ENCODE measurements around the gene LCK. TPM values are rescaled to one million over a fixed set of nuclear protein-coding genes. Genes with fewer than 3 reads are reported as not detected.

Gene LCK
- total RNA-seq, 4 donors from 2014 or later, result 0.47 to 3.5 (median 1.2) TPM

DNA sequence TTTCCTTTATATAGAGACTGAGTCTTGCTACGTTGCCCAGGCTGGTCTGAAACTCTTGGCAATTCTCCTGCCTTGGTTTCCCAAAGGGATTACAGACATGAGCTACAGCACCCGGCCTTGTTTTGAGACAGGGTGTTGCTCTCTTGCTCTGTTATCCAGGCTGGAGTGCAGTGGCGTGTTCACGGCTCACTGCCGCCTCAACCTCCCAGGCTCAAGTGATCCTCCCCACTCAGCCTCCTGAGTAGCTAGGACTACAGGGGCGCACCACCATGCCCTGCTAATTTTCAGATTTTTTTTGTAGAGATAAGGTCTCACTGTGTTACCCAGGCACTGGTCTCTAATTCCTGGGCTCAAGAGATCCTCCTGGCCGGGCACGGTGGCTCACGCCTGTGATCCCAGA, 14.8 kb downstream of the LCK start:
- no peak for ATAC-seq
- Histone ChIP-seq H3K27ac (no peak overlapping the region), H3K36me3 (no peaks in the 10 kb centered on the region), H3K4me3 (no peak overlapping the region), H3K27me3 (no peaks in the 10 kb centered on the region), H3K4me1 (no peaks in the 10 kb centered on the region), H3K9me3 (no peaks in the 10 kb centered on the region)
- WGBS, 2 donors (ENCODE audit: low coverage in 1 of 2), result 95% methylated on average over 5 of the region's 9 CpGs; no CpG with 5 or more reads in 1 of the 2 donors
- TF ChIP-seq POLR2A (IDR thresholded peaks at IDR 0.05), result no peak
- TF ChIP-seq CTCF (IDR thresholded peaks at IDR 0.05), result no peak
- TF ChIP-seq EP300 (IDR thresholded peaks at IDR 0.05), result no peak
- TF ChIP-seq POLR2AphosphoS5 (IDR thresholded peaks at IDR 0.05), result no peak

DNA sequence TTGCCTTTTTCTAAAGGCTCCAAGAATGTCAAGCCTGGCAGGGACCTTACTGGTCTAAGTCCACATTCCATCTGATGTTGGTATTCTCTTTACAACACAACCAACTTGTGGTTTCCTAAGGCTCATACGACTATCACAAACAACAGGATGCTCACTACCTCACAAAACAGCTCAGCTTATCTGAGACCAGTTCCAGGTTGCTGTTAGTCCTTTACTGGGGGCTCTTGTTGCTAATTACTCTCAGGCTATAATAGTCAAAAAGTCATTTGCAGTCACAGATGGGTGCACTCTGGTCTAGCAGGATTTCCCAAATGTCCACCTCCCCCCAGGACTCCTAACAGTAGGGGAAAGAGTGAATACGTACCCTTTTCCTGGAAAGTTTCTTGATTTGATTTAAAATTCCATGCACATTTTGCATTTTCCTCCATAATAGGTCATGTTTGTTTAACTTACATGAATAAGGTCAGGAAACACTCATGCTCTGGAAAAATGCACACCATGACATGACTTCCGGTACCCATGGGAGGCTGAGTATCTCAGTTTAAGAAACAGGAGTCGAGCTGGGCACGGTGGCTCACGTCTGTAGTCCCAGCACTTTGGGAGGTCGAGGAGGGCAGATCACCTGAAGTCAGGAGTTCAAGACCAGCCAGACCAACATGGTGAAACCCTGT, 16.0 kb downstream of the LCK start:
- Histone ChIP-seq H3K4me1 (no peaks in the 10 kb centered on the region), H3K36me3 (no peaks in the 10 kb centered on the region), H3K9me3 (no peaks in the 10 kb centered on the region), H3K27me3 (peaks cover 6% of the 10 kb centered on the region), H3K27ac (no peak overlapping the region), H3K4me3 (no peak overlapping the region)
- WGBS, 2 donors (ENCODE audit: low coverage in 1 of 2), result 33 to 65% methylated on average over 3 of the region's 7 CpGs
- peak; percentile 43 for ATAC-seq
- no peak for TF ChIP-seq POLR2AphosphoS5 (IDR thresholded peaks at IDR 0.05)
- TF ChIP-seq POLR2A (IDR thresholded peaks at IDR 0.05), result no peak
- TF ChIP-seq EP300 (IDR thresholded peaks at IDR 0.05), result no peak
- no peak for TF ChIP-seq CTCF (IDR thresholded peaks at IDR 0.05)

- Histone ChIP-seq H3K4me3 (no peak overlapping the region), H3K27me3 (peaks cover 31% of the 10 kb centered on the region), H3K36me3 (no peaks in the 10 kb centered on the region), H3K27ac (no peak overlapping the region), H3K9me3 (no peaks in the 10 kb centered on the region), H3K4me1 (no peaks in the 10 kb centered on the region)
- no peak for ATAC-seq
- no peak for TF ChIP-seq CTCF (IDR thresholded peaks at IDR 0.05)
- TF ChIP-seq EP300 (IDR thresholded peaks at IDR 0.05), result no peak
- TF ChIP-seq POLR2A (IDR thresholded peaks at IDR 0.05), result no peak
- no peak for TF ChIP-seq POLR2AphosphoS5 (IDR thresholded peaks at IDR 0.05)
Observed at GRCh38 chr1:32269744-32270143, 18.7 kb downstream of the LCK start.

- no peak overlapping the region for H3K4me3 ChIP-seq
- H3K9me3 ChIP-seq, result no peaks in the 10 kb centered on the region
- 42 to 63% methylated on average over 7 of the region's 7 CpGs for WGBS, 2 donors (ENCODE audit: low coverage in 1 of 2)
- peaks cover 0 to 7% (median 0%) of the 10 kb centered on the region in 3 donors for H3K4me1 ChIP-seq
- no peak overlapping the region for H3K27ac ChIP-seq
- H3K27me3 ChIP-seq, result peaks cover 53% of the 10 kb centered on the region
- TF ChIP-seq CTCF (IDR thresholded peaks at IDR 0.05) (no peak), POLR2AphosphoS5 (IDR thresholded peaks at IDR 0.05) (no peak), EP300 (IDR thresholded peaks at IDR 0.05) (no peak), POLR2A (IDR thresholded peaks at IDR 0.05) (no peak)
- no peaks in the 10 kb centered on the region for H3K36me3 ChIP-seq
- ATAC-seq, result no peak
Observed at GRCh38 chr1:32272557-32273390, 21.7 kb downstream of the LCK start.
